Trophoblast cell (in vitro differentiated cells and primary cell): Measurements from ENCODE around the gene CLEC17A.
"Not testable (repeated sequence)": the region's sequence is repeated elsewhere in the genome, so short reads cannot be mapped to it uniquely, and the experiment has no call there.

Source experiments
- DNase-seq, 2 donors: peaks; one replicate each; pipeline ENCODE4 v3.0.0-alpha.2; 2016
- H2AFZ ChIP-seq: 2 replicates; pipeline ENCODE4 v1.6.1; 2013; ENCODE audit warnings: low read length, moderate library complexity, mild to moderate bottlenecking; ENCODE audit not compliant: insufficient read depth, poor library complexity
- H2AK5ac ChIP-seq: 2 replicates; pipeline ENCODE4 v1.6.1; 2013; ENCODE audit warnings: mild to moderate bottlenecking, low read length
- H2BK120ac ChIP-seq: 2 replicates; pipeline ENCODE4 v1.6.1; 2013; ENCODE audit warnings: low read length, mild to moderate bottlenecking, moderate library complexity; ENCODE audit not compliant: insufficient read depth, poor library complexity
- H2BK12ac ChIP-seq: 2 replicates; pipeline ENCODE4 v1.6.1; 2013; ENCODE audit warnings: mild to moderate bottlenecking, low read length, moderate library complexity
- H2BK5ac ChIP-seq: 2 replicates; pipeline ENCODE4 v1.6.1; 2013; ENCODE audit warnings: low read length, low read depth, moderate library complexity, mild to moderate bottlenecking; ENCODE audit not compliant: poor library complexity
- H3K14ac ChIP-seq: 2 replicates; pipeline ENCODE4 v1.6.1; 2013; ENCODE audit warnings: mild to moderate bottlenecking, low read length
- H3K18ac ChIP-seq: 2 replicates; pipeline ENCODE4 v1.6.1; 2013; ENCODE audit warnings: mild to moderate bottlenecking, low read length
- H3K23ac ChIP-seq: 2 replicates; pipeline ENCODE4 v1.6.1; 2013; ENCODE audit warnings: low read length
- H3K27ac ChIP-seq: 2 replicates; pipeline ENCODE4 v1.5.1; 2013; ENCODE audit warnings: low read depth, mild to moderate bottlenecking, inconsistent platforms, low read length, moderate library complexity
- H3K27me3 ChIP-seq: 2 replicates; pipeline ENCODE4 v1.6.1; 2013; ENCODE audit warnings: inconsistent platforms, mild to moderate bottlenecking, low read length, moderate library complexity; ENCODE audit not compliant: insufficient read depth
- H3K36me3 ChIP-seq, 2 experiments: 1 replicate in 1 of 2; 2 replicates in 1 of 2; pipeline ENCODE4 v1.6.1; 2013; ENCODE audit warnings: low read length in 2 of 2, mild to moderate bottlenecking in 2 of 2, moderate library complexity in 1 of 2; ENCODE audit not compliant: insufficient read depth in 2 of 2, control insufficient read depth in 1 of 2
- H3K4ac ChIP-seq: 2 replicates; pipeline ENCODE4 v1.6.1; 2013; ENCODE audit warnings: low read depth, mild to moderate bottlenecking, low read length, moderate library complexity
- H3K4me1 ChIP-seq, 2 experiments: 1 replicate in 1 of 2; 2 replicates in 1 of 2; pipeline ENCODE4 v1.6.1; 2013; ENCODE audit warnings: low read length in 2 of 2, mild to moderate bottlenecking in 2 of 2, moderate library complexity in 1 of 2; ENCODE audit not compliant: insufficient read depth in 2 of 2, control insufficient read depth in 1 of 2
- H3K4me2 ChIP-seq: 2 replicates; pipeline ENCODE4 v1.6.1; 2013; ENCODE audit warnings: inconsistent platforms, mild to moderate bottlenecking, low read length, moderate library complexity
- H3K4me3 ChIP-seq: 2 replicates; pipeline ENCODE4 v1.5.1; 2013; ENCODE audit warnings: mild to moderate bottlenecking, low read depth, low read length, inconsistent platforms
- H3K79me1 ChIP-seq: one replicate; pipeline ENCODE4 v1.6.1; 2013; ENCODE audit warnings: low read length
- H3K79me2 ChIP-seq: 2 replicates; pipeline ENCODE4 v1.6.1; 2013; ENCODE audit warnings: low read length, mild to moderate bottlenecking; ENCODE audit not compliant: control insufficient read depth, insufficient read depth, poor library complexity
- H3K9ac ChIP-seq: 2 replicates; pipeline ENCODE4 v1.6.1; 2013; ENCODE audit warnings: mild to moderate bottlenecking, low read length
- H3K9me3 ChIP-seq: 2 replicates; pipeline ENCODE4 v1.6.1; 2013; ENCODE audit warnings: low read depth, mild to moderate bottlenecking, control low read depth, inconsistent platforms, low read length; ENCODE audit not compliant: insufficient read depth
- H4K12ac ChIP-seq: 2 replicates; pipeline ENCODE4 v1.6.1; 2013; ENCODE audit warnings: low read depth, mild to moderate bottlenecking, low read length, moderate library complexity
- H4K8ac ChIP-seq: 2 replicates; pipeline ENCODE4 v1.6.1; 2013; ENCODE audit warnings: low read depth, mild to moderate bottlenecking, low read length, moderate library complexity
- H4K91ac ChIP-seq: one replicate; pipeline ENCODE4 v1.6.1; 2013; ENCODE audit warnings: low read depth, mild to moderate bottlenecking, low read length, moderate library complexity
- WGBS: extraction: QIAGEN DNeasy Blood & Tissue Kit; methylation state at CpG from one replicate; pipeline ENCODE4 v1.1.7; 2013; ENCODE audit warnings: missing lambda C conversion rate; ENCODE audit not compliant: insufficient read length, insufficient coverage; ENCODE audit errors: extremely low coverage; 5-methylcytosine and 5-hydroxymethylcytosine counted together

The CLEC17A gene

DNA sequence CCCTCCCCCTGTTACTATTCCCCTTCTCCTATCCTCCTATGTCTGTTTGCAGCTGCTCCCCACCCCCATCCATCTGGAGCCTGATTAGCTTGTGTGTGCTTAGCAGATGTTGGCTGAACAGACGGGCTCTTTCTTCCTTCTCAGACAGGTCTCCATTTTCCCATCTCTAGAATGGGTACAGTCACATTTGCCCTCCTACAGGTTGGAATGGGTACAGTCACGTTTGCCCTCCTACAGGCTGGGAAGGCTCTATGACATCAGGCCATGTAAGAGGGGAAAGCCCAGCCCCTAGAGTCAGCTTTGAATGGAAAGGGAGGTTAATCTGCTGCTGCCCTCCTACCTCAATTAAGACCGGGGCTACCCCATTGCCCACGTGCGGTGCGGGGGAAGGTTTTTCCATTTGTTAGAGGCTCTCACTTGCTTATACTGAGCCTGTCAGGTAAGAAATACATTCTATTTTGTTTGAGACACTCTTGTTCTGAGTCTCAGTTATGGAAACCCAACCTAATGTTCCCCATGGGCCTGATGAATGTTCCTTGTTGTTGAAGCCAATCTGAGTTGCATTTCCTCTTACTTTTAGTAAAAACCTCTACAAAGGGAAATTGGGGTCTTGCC lies 2.2 kb upstream of the CLEC17A start:
- H3K4ac ChIP-seq = no peak overlapping the region
- no peaks in the 10 kb centered on the region for H3K79me1 ChIP-seq
- H3K4me3 ChIP-seq = no peak overlapping the region
- H3K4me2 ChIP-seq = no peak overlapping the region
- H2AK5ac ChIP-seq = no peak overlapping the region
- H4K12ac ChIP-seq = no peak overlapping the region
- no CpG with 5 or more reads among the region's 6 CpGs for WGBS
- no peak overlapping the region for H2AFZ ChIP-seq
- no peak overlapping the region for H2BK12ac ChIP-seq
- peaks cover 6% of the 10 kb centered on the region for H3K9me3 ChIP-seq
- no peaks in the 10 kb centered on the region for H3K79me2 ChIP-seq
- no peak for DNase-seq
- H3K27ac ChIP-seq = no peak overlapping the region
- H3K4me1 ChIP-seq = no peaks in the 10 kb centered on the region
- H3K36me3 ChIP-seq = no peaks in the 10 kb centered on the region
- H2BK120ac ChIP-seq = no peak overlapping the region
- no peak overlapping the region for H2BK5ac ChIP-seq
- no peaks in the 10 kb centered on the region for H3K27me3 ChIP-seq
- no peak overlapping the region for H4K8ac ChIP-seq
- no peak overlapping the region for H3K9ac ChIP-seq
- no peak overlapping the region for H3K14ac ChIP-seq
- no peak overlapping the region for H3K18ac ChIP-seq
- H3K23ac ChIP-seq = no peak overlapping the region
- H4K91ac ChIP-seq = no peak overlapping the region

DNA sequence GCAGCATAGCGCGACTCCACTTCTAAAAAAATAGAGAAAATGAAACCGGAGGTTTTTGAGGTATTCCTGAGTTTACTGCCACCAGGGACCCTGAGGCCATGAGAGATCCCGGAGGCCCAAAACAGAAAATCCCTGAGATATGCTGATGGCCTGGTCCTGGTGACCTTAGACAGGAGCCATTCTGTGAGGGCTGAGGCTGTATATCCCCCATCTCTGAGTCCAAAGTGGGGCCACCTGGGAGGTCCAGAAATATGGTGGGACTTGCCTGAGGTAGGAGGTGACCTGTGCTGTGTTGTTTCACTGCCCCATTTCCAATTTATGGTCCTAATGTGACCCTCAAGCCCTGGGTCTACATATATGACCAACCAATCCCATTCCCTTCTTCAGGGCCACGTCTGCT lies 1.5 kb downstream of the CLEC17A start:
- no CpG with 5 or more reads among the region's 5 CpGs for WGBS
- H4K8ac ChIP-seq, H3K4me3 ChIP-seq, DNase-seq, H3K23ac ChIP-seq, H2BK12ac ChIP-seq, H3K9ac ChIP-seq, H3K27ac ChIP-seq, H3K4ac ChIP-seq, H2BK120ac ChIP-seq, H3K36me3 ChIP-seq, H3K79me1 ChIP-seq, H4K12ac ChIP-seq, H3K4me2 ChIP-seq, H2BK5ac ChIP-seq, H4K91ac ChIP-seq, H2AK5ac ChIP-seq, H3K27me3 ChIP-seq, H3K14ac ChIP-seq, H3K79me2 ChIP-seq, H3K18ac ChIP-seq, H2AFZ ChIP-seq, H3K4me1 ChIP-seq: not testable (repeated sequence)
- peaks cover 11% of the 10 kb centered on the region for H3K9me3 ChIP-seq

DNA sequence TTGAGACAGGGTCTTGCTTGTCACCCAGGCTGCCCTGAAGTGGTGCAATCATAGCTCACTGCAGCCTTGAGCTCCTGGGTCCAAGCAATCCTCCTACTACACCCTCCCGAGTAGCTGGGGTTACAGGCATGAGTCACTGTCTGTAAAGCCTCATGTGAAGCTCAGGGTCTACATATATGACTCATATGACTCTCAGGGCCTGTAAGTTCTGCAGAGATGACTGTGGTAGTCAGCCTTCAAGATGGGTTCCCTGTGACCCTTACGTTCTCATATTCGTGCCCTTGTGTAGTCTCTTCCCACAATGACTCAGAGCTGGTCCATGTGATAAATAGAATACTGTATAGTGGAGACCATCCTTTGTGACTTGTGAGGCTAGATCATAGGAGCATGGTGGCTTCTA lies 2.3 kb downstream of the CLEC17A start:
- H3K4me3 ChIP-seq, H2BK12ac ChIP-seq, H3K14ac ChIP-seq, H2BK120ac ChIP-seq, H3K27ac ChIP-seq, H2AK5ac ChIP-seq, H4K12ac ChIP-seq, H3K23ac ChIP-seq, H3K36me3 ChIP-seq, H3K79me2 ChIP-seq, H3K4me1 ChIP-seq, DNase-seq, H3K18ac ChIP-seq, H4K91ac ChIP-seq, H3K9ac ChIP-seq, H3K4ac ChIP-seq, H3K27me3 ChIP-seq, H2AFZ ChIP-seq, H4K8ac ChIP-seq, H3K79me1 ChIP-seq, H2BK5ac ChIP-seq, H3K4me2 ChIP-seq: not testable (repeated sequence)
- WGBS = no CpG with 5 or more reads among the region's 3 CpGs
- H3K9me3 ChIP-seq = peaks cover 11% of the 10 kb centered on the region

DNA sequence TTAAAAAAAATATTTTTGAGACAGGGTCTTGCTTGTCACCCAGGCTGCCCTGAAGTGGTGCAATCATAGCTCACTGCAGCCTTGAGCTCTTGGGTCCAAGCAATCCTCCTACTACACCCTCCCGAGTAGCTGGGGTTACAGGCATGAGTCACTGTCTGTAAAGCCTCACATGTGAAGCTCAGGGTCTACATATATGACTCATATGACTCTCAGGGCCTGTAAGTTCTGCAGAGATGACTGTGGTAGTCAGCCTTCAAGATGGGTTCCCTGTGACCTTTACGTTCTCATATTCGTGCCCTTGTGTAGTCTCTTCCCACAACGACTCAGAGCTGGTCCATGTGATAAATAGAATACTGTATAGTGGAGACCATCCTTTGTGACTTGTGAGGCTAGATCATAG lies 6.5 kb downstream of the CLEC17A start:
- H2AFZ ChIP-seq, H3K9me3 ChIP-seq, H4K12ac ChIP-seq, H3K9ac ChIP-seq, H2BK5ac ChIP-seq, H3K4ac ChIP-seq, H2BK120ac ChIP-seq, H2BK12ac ChIP-seq, H4K91ac ChIP-seq, H3K27me3 ChIP-seq, H3K79me1 ChIP-seq, H3K23ac ChIP-seq, H3K79me2 ChIP-seq, H3K14ac ChIP-seq, H3K4me2 ChIP-seq, H3K4me1 ChIP-seq, H3K36me3 ChIP-seq, H4K8ac ChIP-seq, H3K27ac ChIP-seq, H3K4me3 ChIP-seq, DNase-seq, H3K18ac ChIP-seq, H2AK5ac ChIP-seq: not testable (repeated sequence)
- WGBS = no CpG with 5 or more reads among the region's 4 CpGs
